H54 (cell line): ENCODE results near the gene KLRC3.
"Not testable (repeated sequence)": the region's sequence is repeated elsewhere in the genome, so short reads cannot be mapped to it uniquely, and the experiment has no call there.

Experiments
- DNase-seq: peaks from one replicate; pipeline ENCODE4 v3.0.0; 2011; ENCODE audit warnings: low spot score, mixed read lengths; ENCODE audit not compliant: insufficient read length
- FAIRE-seq: peaks from 3 replicates; lab custom pipeline; 2011; peaks lifted over from hg19 to GRCh38; lab: Jason Lieb, UNC
- POLR2A ChIP-seq: IDR thresholded peaks from 2 replicates; pipeline ENCODE4 v1.6.1; 2011; ENCODE audit warnings: low read depth, mild to moderate bottlenecking, low read length

KLRC3 gene

DNA sequence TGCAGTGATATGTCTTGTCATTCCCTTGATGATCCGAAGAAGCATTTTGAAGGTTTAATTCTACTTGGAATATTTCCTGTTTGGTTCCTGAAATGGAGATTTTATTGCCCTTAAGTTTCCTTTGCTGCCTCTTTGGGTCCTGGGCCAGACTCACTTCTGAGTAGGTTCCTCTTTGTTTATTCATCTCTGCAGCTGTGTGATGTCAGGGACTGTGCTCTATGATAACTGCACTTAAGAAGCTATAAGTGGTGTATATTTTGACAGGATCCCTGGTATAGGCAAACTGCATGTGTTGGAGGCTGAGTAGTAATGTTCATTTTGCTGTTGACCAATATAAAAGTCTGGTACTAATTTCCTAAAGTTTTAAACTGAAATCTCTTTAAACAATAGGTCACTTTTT lies 11.0 kb downstream of the KLRC3 start, which contains the start of gene KLRC4:
KLRC4 (minus strand) TSS at position 366 of the 400 bp plus-strand sequence; CDS start at position 184, 182 bp downstream.
- DNase-seq = no peak
- TF ChIP-seq POLR2A = no peak
- peak; percentile 79 for FAIRE-seq

DNA sequence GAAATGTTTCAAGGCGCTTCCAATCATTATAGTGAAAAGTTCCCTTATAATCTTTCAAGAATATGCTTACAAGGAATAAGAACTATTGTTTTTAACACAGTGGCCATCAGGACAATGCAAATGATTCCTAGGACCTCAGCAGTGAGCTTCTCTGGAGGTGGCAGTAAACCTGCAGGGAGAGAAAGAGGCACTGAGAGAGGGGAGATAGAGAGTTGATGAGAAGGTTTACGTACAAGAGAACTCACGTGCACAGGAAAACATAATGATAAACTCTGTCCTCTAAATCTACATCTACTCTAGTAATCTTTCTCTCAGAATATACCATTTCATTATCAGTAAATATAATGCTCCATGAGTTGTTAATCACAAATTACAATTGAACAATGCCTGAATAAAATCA lies 11.6 kb downstream of the KLRC3 start:
- DNase-seq (no peak), FAIRE-seq (no peak)
- TF ChIP-seq POLR2A = no peak

DNA sequence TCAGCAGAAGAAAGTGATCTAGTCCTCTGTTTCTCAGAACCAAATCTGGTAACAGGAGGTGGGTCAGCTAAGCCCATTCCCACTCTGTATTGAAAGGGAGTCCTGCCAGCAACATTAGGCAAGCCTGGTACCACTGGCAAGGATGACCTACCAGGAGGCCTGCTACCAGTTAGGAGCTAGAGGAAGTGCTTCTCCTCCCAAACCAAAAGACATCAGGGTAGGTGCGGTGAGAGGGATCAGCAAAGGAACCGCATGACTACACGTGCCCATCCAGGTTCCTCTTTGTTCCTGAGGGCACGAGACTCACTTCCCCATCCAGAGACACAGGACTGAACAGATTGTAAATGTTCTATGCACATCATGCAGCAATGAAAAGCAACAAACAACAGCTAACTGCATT lies 13.7 kb downstream of the KLRC3 start:
- FAIRE-seq (no peak), DNase-seq (no peak)
- no peak for TF ChIP-seq POLR2A

DNA sequence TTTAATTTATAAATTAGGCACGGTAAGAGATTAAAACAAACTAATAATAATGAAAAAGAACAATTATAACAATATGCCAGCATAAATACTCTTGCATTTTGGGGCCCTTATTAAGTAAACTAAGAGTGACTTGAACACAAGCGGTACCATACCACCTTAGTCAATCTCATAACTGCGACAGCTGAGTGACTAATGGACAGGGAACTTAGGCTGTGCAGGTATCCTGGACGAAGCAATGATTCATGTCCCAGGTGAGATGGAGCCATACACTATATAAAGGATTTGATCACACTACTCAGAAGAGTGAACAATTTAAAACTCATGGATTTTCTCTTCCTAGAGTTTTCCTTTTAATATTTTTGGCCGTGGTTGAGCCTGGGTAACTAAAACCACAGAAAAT lies 15.1 kb downstream of the KLRC3 start:
- FAIRE-seq (no peak), DNase-seq (no peak)
- no peak for TF ChIP-seq POLR2A

DNA sequence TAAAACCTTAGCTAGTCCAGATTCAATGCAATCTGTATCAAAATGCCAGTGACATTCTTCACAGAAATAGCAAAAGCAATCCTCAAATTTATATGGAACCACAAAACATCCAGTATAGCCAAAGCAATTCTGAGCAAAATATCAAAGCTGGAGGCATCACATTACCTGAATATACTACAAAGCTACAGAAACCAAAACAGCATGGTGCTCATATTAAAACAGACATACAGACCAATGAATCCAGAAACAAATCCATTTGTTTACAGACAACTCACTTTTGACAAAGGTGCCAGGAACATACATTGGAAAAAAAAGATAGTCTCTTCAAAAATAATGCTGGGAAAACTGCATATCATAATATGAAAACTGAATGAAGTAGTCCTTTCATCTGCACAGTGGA lies 15.6 kb downstream of the KLRC3 start:
- TF ChIP-seq POLR2A = no peak
- DNase-seq = no peak
- no peak for FAIRE-seq

DNA sequence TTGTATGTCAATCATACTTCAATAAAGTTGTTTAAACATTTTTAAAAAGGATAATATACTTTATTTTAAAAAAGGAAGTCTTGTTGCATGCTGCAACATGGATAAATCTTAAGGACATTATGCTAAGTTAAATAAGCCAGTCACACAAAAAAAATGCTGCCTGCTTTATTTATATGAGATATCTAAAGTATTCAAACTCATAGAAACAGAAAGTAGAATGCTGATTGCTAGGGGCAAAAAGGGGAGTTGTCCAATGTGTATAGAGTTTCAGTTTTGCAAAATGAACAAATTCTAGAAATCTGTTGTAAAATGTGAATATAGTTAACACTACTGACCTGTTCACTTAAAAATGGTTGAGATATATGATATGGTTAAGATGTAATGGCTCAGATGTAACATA lies 19.6 kb downstream of the KLRC3 start:
- FAIRE-seq = no peak
- DNase-seq = no peak
- no peak for TF ChIP-seq POLR2A

DNA sequence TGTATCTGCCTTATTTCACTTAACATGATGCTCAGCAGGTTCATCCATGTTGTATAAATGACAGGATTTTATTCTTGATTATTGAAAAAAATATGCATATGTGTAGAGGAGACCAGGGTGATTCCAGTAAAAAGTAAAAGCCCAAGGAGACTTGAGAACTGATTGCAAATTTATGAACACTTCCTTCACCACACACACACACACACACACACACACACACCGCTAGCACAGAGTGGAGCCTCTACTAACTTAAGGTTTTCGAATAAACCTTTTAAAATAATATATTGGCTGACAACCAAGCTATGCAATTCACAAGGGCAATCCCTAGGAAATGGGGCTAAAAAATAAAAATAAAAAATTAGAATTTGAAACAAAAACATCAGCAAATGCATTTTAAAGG lies 22.2 kb downstream of the KLRC3 start:
- TF ChIP-seq POLR2A = no peak
- FAIRE-seq (no peak), DNase-seq (no peak)

DNA sequence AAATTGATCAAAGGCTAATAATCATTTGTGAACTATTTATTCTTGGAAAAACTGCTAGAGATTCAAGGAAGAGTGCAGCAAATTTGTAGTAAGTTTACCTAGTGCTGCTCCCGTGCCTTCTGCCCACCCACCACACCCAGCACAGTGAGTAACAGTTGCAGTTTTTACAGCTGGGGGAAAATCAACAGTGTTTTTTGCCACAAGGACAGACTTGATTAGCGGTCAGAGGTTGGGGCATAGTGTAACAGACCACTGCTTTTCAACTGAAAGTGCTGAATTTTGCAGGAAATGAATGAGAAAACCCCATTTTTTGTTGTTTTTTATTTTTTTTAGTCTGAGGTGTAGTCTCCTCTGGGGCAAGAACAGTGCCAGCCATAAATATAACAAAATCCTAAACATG lies 23.1 kb downstream of the KLRC3 start:
- TF ChIP-seq POLR2A = no peak
- FAIRE-seq (no peak), DNase-seq (no peak)

DNA sequence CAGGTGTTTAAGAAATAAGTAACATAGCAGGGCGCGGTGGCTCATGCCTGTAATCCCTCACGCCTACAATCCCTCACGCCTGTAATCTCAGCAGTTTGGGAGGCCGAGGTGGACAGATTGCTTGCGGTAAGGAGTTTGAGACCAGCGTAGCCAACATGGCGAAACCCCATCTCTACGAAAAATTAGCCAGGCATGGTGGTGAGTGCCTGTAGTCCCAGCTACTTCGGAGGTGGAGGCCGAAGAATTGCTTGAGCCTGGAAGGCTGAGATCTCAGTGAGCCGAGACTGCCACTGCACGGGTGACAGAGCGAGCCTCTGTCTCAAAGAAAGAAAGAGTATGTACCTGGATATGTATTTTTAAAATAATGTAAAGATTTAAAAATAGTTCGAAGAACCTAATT lies 24.2 kb downstream of the KLRC3 start:
- FAIRE-seq, DNase-seq: not testable (repeated sequence)

DNA sequence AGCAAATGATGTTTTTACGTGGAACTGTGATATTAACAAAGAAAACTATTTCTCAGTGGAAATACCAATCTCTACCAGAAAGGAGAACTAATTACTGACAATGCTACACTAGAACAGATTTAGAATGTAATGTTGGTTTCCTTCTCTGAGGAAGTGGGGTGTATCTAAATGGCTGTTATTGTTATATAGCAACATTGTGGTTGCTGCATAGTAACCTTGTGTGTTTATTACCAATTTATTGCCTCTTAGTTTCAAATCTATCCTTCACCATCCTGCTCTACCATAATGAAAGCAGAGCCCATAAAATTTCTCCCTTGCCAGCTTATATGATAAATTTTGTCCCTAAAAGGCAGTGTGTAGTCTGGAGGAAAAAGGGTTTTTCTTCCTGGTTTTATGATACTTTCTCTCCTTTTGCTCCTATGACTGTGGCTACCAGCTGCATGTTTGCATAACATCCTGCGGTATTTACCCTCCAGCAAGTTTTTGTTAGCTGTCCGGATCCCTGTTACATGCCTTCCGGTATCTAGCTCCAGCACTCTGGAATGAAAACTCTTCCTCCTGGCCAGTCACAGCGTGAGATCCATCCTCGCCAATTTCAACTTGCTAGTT lies 24.9 kb downstream of the KLRC3 start:
- DNase-seq = peak; percentile 15

DNA sequence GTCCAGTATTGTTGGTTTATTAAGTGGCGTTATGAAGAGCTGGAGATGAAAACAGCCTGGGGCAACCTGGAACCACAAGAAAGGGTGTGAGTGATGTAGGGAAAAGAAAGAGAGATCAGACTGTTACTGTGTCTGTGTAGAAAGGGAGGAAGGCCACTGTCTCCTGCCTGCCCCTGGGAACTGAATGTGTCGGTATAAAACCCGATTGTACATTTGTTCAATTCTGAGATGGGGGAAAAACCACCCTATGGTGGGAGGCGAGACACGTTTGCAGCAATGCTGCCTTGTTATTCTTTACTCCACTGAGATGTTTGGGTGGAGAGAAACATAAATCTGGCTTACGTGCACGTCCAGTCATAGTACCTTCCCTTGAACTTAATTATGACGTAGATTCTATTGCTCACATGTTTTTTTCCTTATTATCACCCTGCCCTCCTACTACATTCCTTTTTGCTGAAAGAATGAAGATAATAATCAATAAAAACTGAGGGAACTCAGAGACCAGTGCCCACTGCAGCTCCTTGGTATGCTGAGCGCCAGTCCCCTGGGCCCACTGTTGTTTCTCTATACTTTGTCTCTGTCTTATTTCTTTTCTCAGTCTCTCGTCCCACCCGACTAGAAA lies 25.8 kb downstream of the KLRC3 start:
- DNase-seq = not testable (repeated sequence)
- peak; percentile 6 for FAIRE-seq

More for the DNA sequence above, 24.9 kb downstream of the KLRC3 start:
- FAIRE-seq = peak; percentile 100
- no peak for TF ChIP-seq POLR2A

DNA sequence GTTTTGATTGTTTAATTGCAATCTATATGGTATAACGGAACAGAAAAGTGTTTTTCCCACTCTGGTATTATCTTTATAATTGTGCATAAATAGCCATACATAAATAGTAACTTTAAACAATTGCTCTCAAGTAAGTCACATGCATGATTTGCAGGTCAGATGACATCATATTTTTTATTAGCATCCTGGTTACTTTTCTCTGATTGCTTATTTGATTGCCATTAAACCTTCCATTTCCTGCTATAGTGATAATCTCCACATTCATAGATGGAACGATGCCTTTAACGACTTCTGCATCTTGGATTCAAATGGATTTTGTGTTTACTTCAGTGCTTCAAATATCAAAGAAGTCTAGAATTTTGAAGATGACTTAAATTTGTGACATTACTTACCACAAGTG lies 27.1 kb downstream of the KLRC3 start:
- DNase-seq = no peak
- no peak for TF ChIP-seq POLR2A
- FAIRE-seq = no peak

DNA sequence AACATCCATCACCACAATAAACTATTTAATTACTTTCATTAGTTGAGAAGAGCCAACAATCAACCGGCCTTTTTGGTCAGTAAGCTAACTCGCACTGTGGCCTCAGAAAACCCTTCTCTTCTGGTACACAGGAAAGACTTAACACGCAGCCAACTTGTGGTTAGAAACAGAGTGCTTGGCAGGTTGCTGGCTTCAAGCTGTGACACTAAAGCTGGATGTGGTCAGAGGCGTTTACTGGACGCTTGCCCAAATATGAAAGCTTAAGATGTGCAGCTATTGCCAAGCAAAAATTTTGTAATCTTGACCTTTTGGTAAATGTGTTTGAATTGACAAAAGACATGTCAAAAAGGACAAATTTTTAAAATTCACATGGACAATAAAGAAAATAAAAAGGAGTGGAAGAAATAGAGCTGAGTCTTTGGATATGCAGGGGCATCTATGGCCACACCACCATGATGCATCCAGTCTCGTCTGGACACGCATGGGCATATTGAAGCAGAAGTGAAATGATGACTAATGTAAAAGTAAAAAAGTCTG lies 27.9 kb downstream of the KLRC3 start:
- TF ChIP-seq POLR2A = no peak
- FAIRE-seq = peak; percentile 99
- peak; percentile 21 for DNase-seq

DNA sequence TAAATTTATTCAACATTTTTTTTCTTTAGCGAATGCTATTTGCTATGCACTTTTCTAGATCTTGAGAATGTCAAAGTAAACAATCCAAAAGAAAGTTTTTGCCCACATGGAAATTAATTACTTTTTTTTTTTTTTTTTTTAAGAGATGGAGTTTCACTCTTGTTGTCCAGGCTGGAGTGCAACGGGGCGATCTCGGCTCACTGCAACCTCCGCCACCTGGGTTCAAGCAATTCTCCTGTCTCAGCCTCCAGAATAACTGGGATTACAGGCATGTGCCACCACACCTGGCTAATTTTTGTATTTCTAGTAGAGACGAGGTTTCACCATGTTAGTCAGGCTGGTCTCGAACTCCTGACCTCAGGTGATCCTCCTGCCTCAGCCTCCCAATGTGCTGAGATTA lies 29.4 kb downstream of the KLRC3 start:
- not testable (repeated sequence) for FAIRE-seq, DNase-seq

DNA sequence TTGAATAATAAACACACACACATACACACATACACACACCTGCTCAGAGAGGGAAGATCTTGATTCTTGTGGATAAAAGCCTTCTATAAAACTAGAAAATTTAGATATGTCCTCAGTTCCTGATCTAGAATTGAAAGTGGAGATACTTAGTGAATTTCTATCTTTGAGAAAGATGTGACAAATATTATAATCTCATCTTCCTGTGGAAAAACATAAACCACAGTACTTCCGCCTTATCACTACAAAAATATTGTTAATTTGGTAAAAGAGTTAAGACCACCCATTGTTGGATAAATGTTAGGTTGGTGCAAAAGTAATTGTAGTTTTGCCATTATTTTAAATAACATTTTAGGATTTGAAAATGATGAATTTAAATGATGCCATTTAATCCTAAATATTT lies 30.5 kb downstream of the KLRC3 start, which contains the start of gene KLRK1:
KLRK1 (minus strand) TSS at position 138 of the 400 bp plus-strand sequence. CDS start 1,231 bp downstream, outside the sequence.
- no peak for TF ChIP-seq POLR2A
- DNase-seq (no peak), FAIRE-seq (no peak)
